HG03354 (cell line): ENCODE results near the gene MCU.

ENCODE experiments used
- ATAC-seq: cut with Tn5 transposase; IDR thresholded peaks from one replicate; pipeline ENCODE4 v1.9.1; 2021; ENCODE audit warnings: mild to moderate bottlenecking; ENCODE audit not compliant: unreplicated experiment, poor library complexity, severe bottlenecking

MCU gene

GRCh38 chr10:72793752-72794151 lies 101.8 kb downstream of the MCU start:
- ATAC-seq = no peak

- no peak for ATAC-seq
Measured at GRCh38 chr10:72794260-72794659, 102.3 kb downstream of the MCU start.

GRCh38 chr10:72796042-72796441 lies 104.1 kb downstream of the MCU start:
- ATAC-seq = no peak

GRCh38 chr10:72796538-72796937 lies 104.6 kb downstream of the MCU start:
- ATAC-seq = no peak

- no peak for ATAC-seq
Measured at GRCh38 chr10:72800000-72800740, 108.2 kb downstream of the MCU start.

- ATAC-seq = no peak
Measured at GRCh38 chr10:72800741-72801092, 108.8 kb downstream of the MCU start.

- ATAC-seq = no peak
Measured at GRCh38 chr10:72801263-72801868, 109.4 kb downstream of the MCU start.

GRCh38 chr10:72802332-72802731 lies 110.4 kb downstream of the MCU start:
- ATAC-seq = no peak

GRCh38 chr10:72802763-72803505 lies 111.0 kb downstream of the MCU start:
- no peak for ATAC-seq

GRCh38 chr10:72808001-72808400 lies 116.1 kb downstream of the MCU start:
- ATAC-seq = no peak

GRCh38 chr10:72809006-72809405 lies 117.1 kb downstream of the MCU start:
- ATAC-seq = no peak

GRCh38 chr10:72810976-72811375 lies 119.0 kb downstream of the MCU start:
- no peak for ATAC-seq

- ATAC-seq = no peak
Measured at GRCh38 chr10:72812415-72812752, 120.4 kb downstream of the MCU start.

GRCh38 chr10:72812753-72813430 lies 120.9 kb downstream of the MCU start:
- ATAC-seq = no peak

GRCh38 chr10:72814099-72814790 lies 122.3 kb downstream of the MCU start:
- ATAC-seq = no peak

GRCh38 chr10:72816565-72816964 lies 124.6 kb downstream of the MCU start:
- no peak for ATAC-seq

- no peak for ATAC-seq
Measured at GRCh38 chr10:72818076-72818475, 126.1 kb downstream of the MCU start.

- no peak for ATAC-seq
Measured at GRCh38 chr10:72819053-72819452, 127.1 kb downstream of the MCU start.

- no peak for ATAC-seq
Measured at GRCh38 chr10:72821606-72822005, 129.7 kb downstream of the MCU start.

GRCh38 chr10:72822342-72822986 lies 130.5 kb downstream of the MCU start:
- ATAC-seq = no peak
